Measurements from ENCODE around the gene EXOC2.

EXOC2 gene

GRCh38 chr6:705047-705446 lies 12.1 kb upstream of the EXOC2 start:
- Histone ChIP-seq H3K14ac (ENCODE audit: low read length) (no peak overlapping the region), H3K4me2 (ENCODE audit: low read length) (no peak overlapping the region), H3K27me3 (ENCODE audit: insufficient read depth, low read length) (no peaks in the 10 kb centered on the region), H2BK12ac (ENCODE audit: low read length) (no peak overlapping the region), H4K91ac (ENCODE audit: low read depth, low read length) (no peak overlapping the region), H4K8ac (ENCODE audit: low read depth, low read length) (no peak overlapping the region), H3K4ac (ENCODE audit: low read depth, low read length) (no peak overlapping the region), H3K4me1 (ENCODE audit: control insufficient read depth in 1 of 2, insufficient read depth in 2 of 2, low read length in 2 of 2) (no peaks in the 10 kb centered on the region), H3K36me3 (ENCODE audit: control insufficient read depth in 1 of 2, insufficient read depth in 2 of 2, low read length in 2 of 2) (no peaks in the 10 kb centered on the region), H3K79me2 (ENCODE audit: control insufficient read depth, insufficient read depth, low read length, poor library complexity) (no peaks in the 10 kb centered on the region), H3K27ac (ENCODE audit: low read depth, low read length) (no peak overlapping the region), H2BK120ac (ENCODE audit: insufficient read depth, low read length, poor library complexity) (no peak overlapping the region), H3K9ac (ENCODE audit: low read length) (no peak overlapping the region), H3K23ac (ENCODE audit: low read length) (no peak overlapping the region), H3K4me3 (ENCODE audit: low read depth, low read length) (no peak overlapping the region), H3K9me3 (ENCODE audit: insufficient read depth, low read depth, low read length) (peaks cover 3% of the 10 kb centered on the region), H2AK5ac (ENCODE audit: low read length) (no peak overlapping the region), H3K79me1 (ENCODE audit: low read length) (no peaks in the 10 kb centered on the region), H2AFZ (ENCODE audit: insufficient read depth, low read length, poor library complexity) (no peak overlapping the region), H2BK5ac (ENCODE audit: low read depth, low read length, poor library complexity) (no peak overlapping the region), H4K12ac (ENCODE audit: low read depth, low read length) (no peak overlapping the region), H3K18ac (ENCODE audit: low read length) (no peak overlapping the region)
- no CpG with 5 or more reads among the region's 4 CpGs for WGBS (ENCODE audit: extremely low coverage, insufficient coverage, insufficient read length)
- DNase-seq = no peak

DNA sequence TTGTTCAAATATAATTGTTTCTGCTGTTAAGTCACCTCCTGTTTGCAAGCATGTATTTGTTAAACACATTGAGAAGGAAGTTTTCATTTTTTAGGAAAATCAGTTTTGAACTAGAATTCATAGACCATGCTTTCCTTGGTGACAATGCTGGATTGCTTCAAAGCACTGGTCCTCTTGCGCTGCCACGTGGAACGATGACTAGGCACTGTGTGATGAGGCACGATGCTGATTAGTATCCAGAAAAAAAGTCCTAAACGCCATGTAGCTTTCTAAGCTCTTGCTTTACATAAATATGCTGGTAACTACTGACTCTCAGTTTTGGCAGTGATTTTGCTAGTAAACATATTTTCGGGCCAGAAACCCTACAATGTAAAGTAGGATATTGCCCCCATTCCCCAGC lies 11.1 kb upstream of the EXOC2 start:
- H3K18ac ChIP-seq (ENCODE audit: low read length) = no peak overlapping the region
- no peaks in the 10 kb centered on the region for H3K36me3 ChIP-seq (ENCODE audit: control insufficient read depth in 1 of 2, insufficient read depth in 2 of 2, low read length in 2 of 2)
- no peaks in the 10 kb centered on the region for H3K79me2 ChIP-seq (ENCODE audit: control insufficient read depth, insufficient read depth, low read length, poor library complexity)
- no peak overlapping the region for H2BK120ac ChIP-seq (ENCODE audit: insufficient read depth, low read length, poor library complexity)
- H3K4me2 ChIP-seq (ENCODE audit: low read length) = no peak overlapping the region
- no peak overlapping the region for H2BK5ac ChIP-seq (ENCODE audit: low read depth, low read length, poor library complexity)
- H3K9me3 ChIP-seq (ENCODE audit: insufficient read depth, low read depth, low read length) = peaks cover 3% of the 10 kb centered on the region
- no peak overlapping the region for H3K4me3 ChIP-seq (ENCODE audit: low read depth, low read length)
- H2AK5ac ChIP-seq (ENCODE audit: low read length) = no peak overlapping the region
- DNase-seq = no peak
- no peaks in the 10 kb centered on the region for H3K27me3 ChIP-seq (ENCODE audit: insufficient read depth, low read length)
- H3K4ac ChIP-seq (ENCODE audit: low read depth, low read length) = no peak overlapping the region
- no CpG with 5 or more reads among the region's 6 CpGs for WGBS (ENCODE audit: extremely low coverage, insufficient coverage, insufficient read length)
- no peak overlapping the region for H3K9ac ChIP-seq (ENCODE audit: low read length)
- H3K23ac ChIP-seq (ENCODE audit: low read length) = no peak overlapping the region
- H4K91ac ChIP-seq (ENCODE audit: low read depth, low read length) = no peak overlapping the region
- no peaks in the 10 kb centered on the region for H3K79me1 ChIP-seq (ENCODE audit: low read length)
- no peaks in the 10 kb centered on the region for H3K4me1 ChIP-seq (ENCODE audit: control insufficient read depth in 1 of 2, insufficient read depth in 2 of 2, low read length in 2 of 2)
- H3K14ac ChIP-seq (ENCODE audit: low read length) = no peak overlapping the region
- H4K8ac ChIP-seq (ENCODE audit: low read depth, low read length) = no peak overlapping the region
- H2BK12ac ChIP-seq (ENCODE audit: low read length) = no peak overlapping the region
- H4K12ac ChIP-seq (ENCODE audit: low read depth, low read length) = no peak overlapping the region
- no peak overlapping the region for H2AFZ ChIP-seq (ENCODE audit: insufficient read depth, low read length, poor library complexity)
- H3K27ac ChIP-seq (ENCODE audit: low read depth, low read length) = no peak overlapping the region

- Histone ChIP-seq H3K4ac (ENCODE audit: low read depth, low read length) (no peak overlapping the region), H3K4me1 (ENCODE audit: control insufficient read depth in 1 of 2, insufficient read depth in 2 of 2, low read length in 2 of 2) (no peaks in the 10 kb centered on the region), H2BK5ac (ENCODE audit: low read depth, low read length, poor library complexity) (no peak overlapping the region), H3K36me3 (ENCODE audit: control insufficient read depth in 1 of 2, insufficient read depth in 2 of 2, low read length in 2 of 2) (no peaks in the 10 kb centered on the region), H2AK5ac (ENCODE audit: low read length) (no peak overlapping the region), H3K27me3 (ENCODE audit: insufficient read depth, low read length) (no peaks in the 10 kb centered on the region), H2BK120ac (ENCODE audit: insufficient read depth, low read length, poor library complexity) (no peak overlapping the region), H4K8ac (ENCODE audit: low read depth, low read length) (no peak overlapping the region), H3K79me1 (ENCODE audit: low read length) (no peaks in the 10 kb centered on the region), H3K9me3 (ENCODE audit: insufficient read depth, low read depth, low read length) (peaks cover 3% of the 10 kb centered on the region), H2AFZ (ENCODE audit: insufficient read depth, low read length, poor library complexity) (no peak overlapping the region), H3K14ac (ENCODE audit: low read length) (no peak overlapping the region), H3K4me3 (ENCODE audit: low read depth, low read length) (no peak overlapping the region), H3K18ac (ENCODE audit: low read length) (no peak overlapping the region), H3K4me2 (ENCODE audit: low read length) (no peak overlapping the region), H4K91ac (ENCODE audit: low read depth, low read length) (no peak overlapping the region), H4K12ac (ENCODE audit: low read depth, low read length) (no peak overlapping the region), H3K79me2 (ENCODE audit: control insufficient read depth, insufficient read depth, low read length, poor library complexity) (no peaks in the 10 kb centered on the region), H3K9ac (ENCODE audit: low read length) (no peak overlapping the region), H2BK12ac (ENCODE audit: low read length) (no peak overlapping the region), H3K23ac (ENCODE audit: low read length) (no peak overlapping the region), H3K27ac (ENCODE audit: low read depth, low read length) (no peak overlapping the region)
- DNase-seq = peak in 1 of 2 donors; percentile 12
- no CpG with 5 or more reads among the region's 3 CpGs for WGBS (ENCODE audit: extremely low coverage, insufficient coverage, insufficient read length)
Observed at GRCh38 chr6:703552-703951, 10.6 kb upstream of the EXOC2 start.

- Histone ChIP-seq H4K12ac (ENCODE audit: low read depth, low read length) (no peak overlapping the region), H3K9me3 (ENCODE audit: insufficient read depth, low read depth, low read length) (peaks cover 1% of the 10 kb centered on the region), H4K8ac (ENCODE audit: low read depth, low read length) (no peak overlapping the region), H2BK12ac (ENCODE audit: low read length) (no peak overlapping the region), H3K27ac (ENCODE audit: low read depth, low read length) (no peak overlapping the region), H3K18ac (ENCODE audit: low read length) (no peak overlapping the region), H3K4me3 (ENCODE audit: low read depth, low read length) (no peak overlapping the region), H2BK5ac (ENCODE audit: low read depth, low read length, poor library complexity) (no peak overlapping the region), H3K27me3 (ENCODE audit: insufficient read depth, low read length) (no peaks in the 10 kb centered on the region), H3K36me3 (ENCODE audit: control insufficient read depth in 1 of 2, insufficient read depth in 2 of 2, low read length in 2 of 2) (no peaks in the 10 kb centered on the region), H3K79me2 (ENCODE audit: control insufficient read depth, insufficient read depth, low read length, poor library complexity) (no peaks in the 10 kb centered on the region), H3K23ac (ENCODE audit: low read length) (no peak overlapping the region), H3K79me1 (ENCODE audit: low read length) (no peaks in the 10 kb centered on the region), H3K9ac (ENCODE audit: low read length) (no peak overlapping the region), H2BK120ac (ENCODE audit: insufficient read depth, low read length, poor library complexity) (no peak overlapping the region), H3K4me2 (ENCODE audit: low read length) (no peak overlapping the region), H2AK5ac (ENCODE audit: low read length) (no peak overlapping the region), H3K4me1 (ENCODE audit: control insufficient read depth in 1 of 2, insufficient read depth in 2 of 2, low read length in 2 of 2) (no peaks in the 10 kb centered on the region), H3K14ac (ENCODE audit: low read length) (no peak overlapping the region), H4K91ac (ENCODE audit: low read depth, low read length) (no peak overlapping the region), H3K4ac (ENCODE audit: low read depth, low read length) (no peak overlapping the region), H2AFZ (ENCODE audit: insufficient read depth, low read length, poor library complexity) (no peak overlapping the region)
- no peak for DNase-seq
- no CpG with 5 or more reads among the region's 11 CpGs for WGBS (ENCODE audit: extremely low coverage, insufficient coverage, insufficient read length)
Observed at GRCh38 chr6:701700-702479, 9.0 kb upstream of the EXOC2 start.
